Activated CD8-positive, alpha-beta T cell treated with anti-CD3 and anti-CD28 coated beads for 36 hours (primary cell): Measurements from ENCODE around the gene SLC38A10. TPM values are rescaled to one million over a fixed set of nuclear protein-coding genes. Genes with fewer than 3 reads are reported as not detected.

Source experiments
- ATAC-seq: fragments of 200-7000 bp; cut with Tn5 transposase; one replicate; pipeline ENCODE4 v1.10.0; 2021; ENCODE audit warnings: mild to moderate bottlenecking, moderate library complexity
- CTCF ChIA-PET: fragments of 350-600 bp; sonication (Branson Sonifier 250); formaldehyde crosslinking; loops from one replicate; lab custom pipeline; 2021; ENCODE audit warnings: antibody characterized with exemption; lab: Charles Lee
- POLR2A ChIA-PET: fragments of 350-600 bp; sonication (Branson Sonifier 250); formaldehyde crosslinking; loops from one replicate; lab custom pipeline; 2021; ENCODE audit warnings: antibody characterized with exemption; lab: Charles Lee
- DNase-seq: peaks from one replicate; pipeline ENCODE4 v3.0.0-alpha.2; 2020
- H3K27ac Mint-ChIP-seq: one replicate; pipeline ENCODE4 v1.8.0; 2021; ENCODE audit warnings: mild to moderate bottlenecking, mixed read lengths
- H3K27me3 Mint-ChIP-seq: one replicate; pipeline ENCODE4 v1.8.0; 2021; ENCODE audit warnings: mixed read lengths
- H3K36me3 Mint-ChIP-seq: one replicate; pipeline ENCODE4 v1.8.0; 2021; ENCODE audit warnings: low read depth, mixed read lengths
- H3K4me1 Mint-ChIP-seq: one replicate; pipeline ENCODE4 v1.8.0; 2021; ENCODE audit warnings: low read depth, mixed read lengths
- H3K4me3 Mint-ChIP-seq: one replicate; pipeline ENCODE4 v1.8.0; 2021; ENCODE audit warnings: mild to moderate bottlenecking, moderate library complexity, mixed read lengths
- H3K9me3 Mint-ChIP-seq: one replicate; pipeline ENCODE4 v1.8.0; 2021; ENCODE audit warnings: mixed read lengths
- intact Hi-C: fragments of 100-400 bp; cut with micrococcal nuclease; formaldehyde crosslinking; loops from one replicate; pipeline ENCODE4 v1.10.0; 2022
- total RNA-seq, 2 experiments: library from RNA; stranded (reverse); gene quantifications; one replicate each; pipeline ENCODE4 v1.2.3, GENCODE V29; 2021
- TF ChIP-seq, protein P1 (sequence below): fragments of 200-600 bp; IDR thresholded peaks from one replicate; pipeline ENCODE4 v1.8.0; 2022; ENCODE audit warnings: antibody characterized with exemption, mild to moderate bottlenecking

SLC38A10 gene
- total RNA-seq, 2 experiments from 2014 or later: 42.7 to 45.4 TPM

DNA sequence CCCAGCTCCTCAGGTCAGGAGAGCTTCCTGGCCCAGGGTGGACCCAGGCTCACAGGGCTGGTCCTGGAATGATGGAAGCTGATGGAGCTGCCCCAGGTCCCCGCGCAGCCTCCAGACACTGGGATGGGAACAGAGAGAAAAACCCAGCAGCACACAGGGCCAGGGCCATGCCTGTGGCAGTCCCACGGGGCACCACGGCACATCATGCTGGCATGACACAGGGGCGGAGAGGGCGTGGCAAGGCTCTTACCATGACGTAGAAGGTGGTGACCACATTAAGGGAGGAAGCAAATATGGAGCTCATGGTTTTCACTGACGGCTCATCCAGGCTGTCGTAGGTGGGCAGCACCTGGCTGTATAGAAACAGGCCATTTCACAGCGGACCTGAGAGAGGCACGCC is 18.3 kb downstream of the SLC38A10 start:
- ChIA-PET CTCF (interaction anchor here (2.1 kb wide), 1 partner anchor 15 kb away, joined by 6 read pairs; no protein-coding TSS in a partner anchor), POLR2A (interaction anchor here (1.0 kb wide), 1 partner anchor 240 kb away, joined by 3 read pairs; no protein-coding TSS in a partner anchor)
- Mint-ChIP-seq H3K9me3 (no peaks in the 10 kb centered on the region), H3K4me3 (no peak overlapping the region), H3K4me1 (peaks cover 2% of the 10 kb centered on the region), H3K27me3 (no peaks in the 10 kb centered on the region), H3K27ac (no peak overlapping the region), H3K36me3 (peaks cover 36% of the 10 kb centered on the region)
- ATAC-seq (no peak), DNase-seq (no peak)
- intact Hi-C loops: no loop called here
- TF ChIP-seq, protein P1, sequence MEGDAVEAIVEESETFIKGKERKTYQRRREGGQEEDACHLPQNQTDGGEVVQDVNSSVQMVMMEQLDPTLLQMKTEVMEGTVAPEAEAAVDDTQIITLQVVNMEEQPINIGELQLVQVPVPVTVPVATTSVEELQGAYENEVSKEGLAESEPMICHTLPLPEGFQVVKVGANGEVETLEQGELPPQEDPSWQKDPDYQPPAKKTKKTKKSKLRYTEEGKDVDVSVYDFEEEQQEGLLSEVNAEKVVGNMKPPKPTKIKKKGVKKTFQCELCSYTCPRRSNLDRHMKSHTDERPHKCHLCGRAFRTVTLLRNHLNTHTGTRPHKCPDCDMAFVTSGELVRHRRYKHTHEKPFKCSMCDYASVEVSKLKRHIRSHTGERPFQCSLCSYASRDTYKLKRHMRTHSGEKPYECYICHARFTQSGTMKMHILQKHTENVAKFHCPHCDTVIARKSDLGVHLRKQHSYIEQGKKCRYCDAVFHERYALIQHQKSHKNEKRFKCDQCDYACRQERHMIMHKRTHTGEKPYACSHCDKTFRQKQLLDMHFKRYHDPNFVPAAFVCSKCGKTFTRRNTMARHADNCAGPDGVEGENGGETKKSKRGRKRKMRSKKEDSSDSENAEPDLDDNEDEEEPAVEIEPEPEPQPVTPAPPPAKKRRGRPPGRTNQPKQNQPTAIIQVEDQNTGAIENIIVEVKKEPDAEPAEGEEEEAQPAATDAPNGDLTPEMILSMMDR: no peak

DNA sequence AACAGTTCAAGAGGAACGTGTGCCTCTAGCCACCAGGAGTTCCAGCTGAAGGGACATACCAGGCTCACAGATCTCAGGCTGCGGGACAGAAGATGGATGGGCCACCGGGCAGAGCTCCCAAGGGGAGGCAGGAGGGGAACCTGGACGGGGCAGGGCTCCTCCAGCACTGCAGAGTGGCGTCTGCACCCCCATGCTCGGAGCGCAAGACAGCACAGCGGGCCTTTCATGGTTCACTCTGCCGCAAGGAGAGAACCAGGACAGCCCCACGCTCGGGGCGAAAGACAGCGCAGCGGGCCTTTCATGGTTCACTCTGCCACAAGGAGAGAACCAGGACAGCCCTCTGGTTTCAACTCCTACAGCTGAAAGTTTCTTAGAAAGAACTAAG is 20.6 kb downstream of the SLC38A10 start:
- Mint-ChIP-seq H3K4me1 (peaks cover 2% of the 10 kb centered on the region), H3K27ac (no peak overlapping the region), H3K9me3 (no peaks in the 10 kb centered on the region), H3K36me3 (peaks cover 29% of the 10 kb centered on the region), H3K4me3 (no peak overlapping the region), H3K27me3 (no peaks in the 10 kb centered on the region)
- ChIA-PET POLR2A (no interaction called here), CTCF (no interaction called here)
- DNase-seq (no peak), ATAC-seq (no peak)
- intact Hi-C loops: no loop called here
- TF ChIP-seq, protein P1: no peak

DNA sequence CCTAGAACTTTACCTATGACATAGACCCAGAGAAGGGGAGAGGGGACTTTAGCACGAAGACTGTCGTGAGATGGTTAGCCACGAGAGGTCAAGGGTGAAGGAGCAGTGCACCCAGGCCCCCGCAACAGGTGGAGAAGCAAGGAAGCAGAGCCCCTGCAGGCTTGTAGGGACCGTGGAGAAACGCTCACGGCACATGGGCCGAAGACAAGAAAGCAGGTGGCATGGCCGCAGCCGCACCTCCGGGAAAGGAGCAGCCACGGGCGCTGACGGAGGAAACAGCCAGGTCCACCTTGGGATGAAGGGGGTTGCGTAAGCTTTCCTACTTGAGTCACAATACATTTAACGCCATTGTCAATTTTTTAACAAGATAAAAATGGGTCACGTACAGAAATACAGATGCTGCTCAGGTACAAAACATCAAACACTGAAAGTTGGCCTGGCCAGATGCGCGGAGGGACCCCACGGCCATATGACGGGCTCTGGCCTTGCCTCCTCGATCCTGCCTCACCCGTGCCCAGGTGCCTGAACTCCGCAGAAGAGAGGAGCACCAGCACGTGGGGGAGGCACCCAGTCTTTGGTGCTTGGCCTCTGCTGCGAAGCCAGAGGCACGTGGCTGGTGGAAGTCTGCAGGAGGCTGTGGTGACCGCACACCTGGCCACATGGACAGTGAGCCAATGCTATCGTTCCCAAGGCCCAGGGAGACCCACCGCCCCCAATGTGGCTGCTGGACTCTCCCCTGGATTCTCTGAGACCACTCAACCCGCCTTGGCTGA is 21.2 kb downstream of the SLC38A10 start:
- Mint-ChIP-seq H3K36me3 (peaks cover 27% of the 10 kb centered on the region), H3K4me1 (peaks cover 2% of the 10 kb centered on the region), H3K4me3 (no peak overlapping the region), H3K27me3 (no peaks in the 10 kb centered on the region), H3K9me3 (no peaks in the 10 kb centered on the region), H3K27ac (no peak overlapping the region)
- intact Hi-C loops: no loop called here
- ChIA-PET CTCF (no interaction called here), POLR2A (no interaction called here)
- TF ChIP-seq, protein P1: no peak
- DNase-seq: no peak
- no peak for ATAC-seq

DNA sequence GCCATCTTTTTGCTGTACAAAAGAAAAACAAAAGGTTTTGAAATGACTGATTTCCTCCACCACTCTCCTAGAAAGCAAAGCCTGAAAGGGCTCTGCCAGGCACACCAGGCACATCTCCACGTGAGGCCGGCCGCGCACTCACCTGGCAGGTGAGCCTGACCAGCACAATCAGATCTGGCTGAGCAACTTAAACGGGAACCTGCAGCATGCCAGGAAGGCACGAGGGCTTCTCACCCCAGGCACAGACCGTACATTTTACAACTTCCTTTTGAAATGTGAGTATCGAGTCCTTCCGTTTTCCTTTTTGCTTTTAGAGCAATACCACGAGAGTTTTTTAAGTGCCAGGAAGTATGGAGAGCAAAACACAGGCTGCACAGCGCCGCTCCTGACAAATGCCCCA is 22.5 kb downstream of the SLC38A10 start:
- Mint-ChIP-seq H3K9me3 (no peaks in the 10 kb centered on the region), H3K27ac (peak overlapping the region; percentile 32), H3K27me3 (no peaks in the 10 kb centered on the region), H3K4me3 (no peak overlapping the region), H3K4me1 (peaks cover 2% of the 10 kb centered on the region), H3K36me3 (peaks cover 29% of the 10 kb centered on the region)
- TF ChIP-seq, protein P1: no peak
- DNase-seq (no peak), ATAC-seq (no peak)
- CTCF ChIA-PET: no interaction called here
- intact Hi-C loops: no loop called here
- POLR2A ChIA-PET: no interaction called here

DNA sequence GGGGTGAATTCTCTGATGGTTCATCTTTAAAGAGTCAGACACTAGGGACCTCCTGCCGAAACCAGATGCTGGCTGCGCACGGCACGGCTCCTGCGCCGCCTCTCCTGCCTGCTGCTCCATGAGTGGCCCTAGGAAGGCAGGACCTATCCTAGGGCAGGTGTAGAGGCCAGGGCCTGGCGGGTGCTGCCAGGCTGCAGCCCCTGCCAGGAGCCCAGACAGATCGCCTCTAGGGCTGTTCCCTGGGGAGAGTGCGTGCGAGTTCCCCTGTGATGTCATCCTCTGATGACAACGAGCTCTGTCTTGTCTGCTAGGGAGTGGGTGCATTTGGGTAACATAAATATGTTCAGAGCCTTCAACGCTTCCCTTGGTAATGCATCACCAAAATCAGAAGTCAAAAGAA is 23.9 kb downstream of the SLC38A10 start:
- ATAC-seq: no peak

More for the DNA sequence above, 23.9 kb downstream of the SLC38A10 start:
- H3K27ac Mint-ChIP-seq: no peak overlapping the region
- no peaks in the 10 kb centered on the region for H3K9me3 Mint-ChIP-seq
- no peaks in the 10 kb centered on the region for H3K27me3 Mint-ChIP-seq
- H3K4me1 Mint-ChIP-seq: peaks cover 5% of the 10 kb centered on the region
- TF ChIP-seq, protein P1: no peak
- intact Hi-C loops: no loop called here
- POLR2A ChIA-PET: interaction anchor here (1.0 to 1.2 kb wide), 2 partner anchors 10 to 238 kb away, joined by 3 to 4 read pairs; no protein-coding TSS in a partner anchor
- CTCF ChIA-PET: interaction anchor here (1.2 kb wide), 1 partner anchor 25 kb away, joined by 3 read pairs; no protein-coding TSS in a partner anchor
- no peak for DNase-seq
- no peak overlapping the region for H3K4me3 Mint-ChIP-seq
- H3K36me3 Mint-ChIP-seq: peaks cover 23% of the 10 kb centered on the region
